Omental fat pad (tissue), 4 donors: ENCODE data around the gene CIAO3. TPM values are rescaled to one million over a fixed set of nuclear protein-coding genes. Genes with fewer than 3 reads are reported as not detected.

ENCODE experiments used
- ATAC-seq: fragments of 150-250 bp; one replicate; pipeline ENCODE4 v1.9.1; 2016; ENCODE audit warnings: mild to moderate bottlenecking, moderate library complexity; ENCODE audit not compliant: low FRiP score
- DNase-seq: peaks from one replicate; pipeline ENCODE4 v3.0.0-alpha.2; 2019; ENCODE audit warnings: low spot score
- CTCF ChIP-seq, 3 donors: fragments of 450-650 bp; IDR thresholded peaks; one replicate each; pipeline ENCODE4 v1.5.1; 2016 to 2017; ENCODE audit warnings: antibody characterized with exemption in 3 of 3, mild to moderate bottlenecking in 3 of 3, moderate library complexity in 2 of 3
- total RNA-seq, 4 donors: library from RNA; depleted of rRNA; stranded (reverse); fragments of >200 nt; gene quantifications; one replicate each; pipeline ENCODE4 v1.1.0, GENCODE V29; 2016

Gene CIAO3
- total RNA-seq, 4 donors from 2014 or later: 17.6 to 26.8 (median 22.1) TPM

DNA sequence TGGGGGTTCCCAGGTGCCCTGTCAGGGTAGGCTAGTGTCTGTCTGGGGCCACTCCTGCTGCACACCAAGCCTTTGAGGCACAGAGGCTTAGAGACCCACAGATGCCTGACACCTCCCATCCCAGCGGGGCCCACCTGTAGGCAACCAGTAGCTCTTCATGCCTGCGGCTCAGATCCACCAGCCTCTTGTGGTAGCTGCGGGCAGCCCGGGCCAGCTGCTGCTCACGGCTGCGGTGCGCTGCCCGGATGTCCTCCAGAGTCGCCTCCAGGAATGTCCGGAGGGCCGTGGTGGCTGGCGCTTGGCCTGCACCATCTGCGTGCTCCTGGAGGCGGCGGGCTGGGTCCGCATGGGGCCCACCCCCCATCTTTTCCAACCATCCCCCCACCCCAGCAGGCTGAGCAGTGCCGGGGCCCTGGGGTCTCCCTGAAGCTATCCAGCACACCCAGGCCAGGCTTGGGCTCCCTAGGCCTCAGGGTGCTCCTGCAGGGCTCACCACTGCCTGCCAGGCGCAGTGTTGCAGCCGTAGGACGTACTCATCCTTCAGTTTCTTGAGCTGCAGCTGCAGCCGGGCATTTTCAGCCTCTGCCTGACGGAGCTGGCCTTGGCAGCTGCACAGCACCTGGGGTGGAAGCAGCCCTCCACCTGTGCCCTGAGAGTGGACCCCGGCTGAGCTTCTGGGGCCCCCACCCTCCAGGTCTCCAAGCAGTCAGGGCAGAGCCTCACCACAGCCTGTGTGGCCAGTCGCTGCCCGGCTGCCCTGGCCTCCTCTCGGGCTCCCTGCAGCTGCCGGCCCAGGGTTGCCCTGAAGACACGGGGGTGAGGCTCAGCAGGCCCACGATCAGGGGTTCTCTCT, 16.4 kb downstream of the CIAO3 start:
- TF ChIP-seq CTCF (IDR thresholded peaks at IDR 0.05): no peak
- DNase-seq (no peak), ATAC-seq (no peak)

- ATAC-seq (no peak), DNase-seq (no peak)
- TF ChIP-seq CTCF (IDR thresholded peaks at IDR 0.05): no peak
Observed at GRCh38 chr16:723695-724094, 17.1 kb downstream of the CIAO3 start.

GRCh38 chr16:722835-723633, 17.8 kb downstream of the CIAO3 start:
- DNase-seq (no peak), ATAC-seq (no peak)
- no peak for TF ChIP-seq CTCF (IDR thresholded peaks at IDR 0.05)

- DNase-seq (no peak), ATAC-seq (no peak)
- no peak for TF ChIP-seq CTCF (IDR thresholded peaks at IDR 0.05)
Observed at GRCh38 chr16:721765-722540, 18.8 kb downstream of the CIAO3 start.

DNA sequence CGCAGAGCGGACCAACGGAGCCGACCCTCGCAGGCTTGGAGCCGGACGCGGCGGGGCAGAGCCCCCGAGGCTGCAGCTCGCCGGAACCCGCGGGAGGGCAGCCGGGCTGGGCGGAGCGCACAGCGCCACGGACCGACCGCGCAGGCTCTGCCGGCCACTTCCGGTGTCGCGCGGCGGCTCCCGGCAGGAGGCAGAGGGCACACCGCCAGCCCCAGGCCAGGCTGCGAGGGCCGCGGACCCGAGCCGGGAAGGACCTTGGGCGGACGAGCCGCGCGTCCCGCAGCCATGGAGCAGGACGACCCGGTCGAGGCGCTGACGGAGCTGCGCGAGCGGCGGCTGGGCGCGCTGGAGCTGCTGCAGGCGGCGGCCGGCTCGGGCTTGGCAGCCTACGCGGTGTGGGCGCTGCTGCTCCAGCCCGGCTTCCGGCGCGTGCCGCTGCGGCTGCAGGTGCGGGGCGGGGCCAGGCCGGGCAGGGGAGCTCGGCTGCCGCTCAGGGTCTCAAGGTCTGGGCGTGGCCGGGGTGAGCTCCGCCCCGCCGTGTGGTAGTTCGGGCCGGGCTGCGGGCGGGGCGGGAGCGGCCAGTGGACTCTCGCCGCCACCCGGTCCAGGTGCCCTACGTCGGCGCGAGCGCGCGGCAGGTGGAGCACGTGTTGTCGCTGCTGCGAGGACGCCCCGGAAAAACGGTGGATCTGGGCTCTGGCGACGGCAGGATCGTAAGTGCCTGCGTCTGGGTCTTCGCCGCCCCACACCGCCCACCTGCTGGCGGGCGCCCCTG, 19.6 kb downstream of the CIAO3 start, which contains the start of gene ANTKMT:
TSS of gene ANTKMT (plus strand) at position 157 of the 775 bp plus-strand sequence. CDS start at position 286, 129 bp downstream.
- DNase-seq (peak; percentile 40), ATAC-seq (peak; percentile 80)
- TF ChIP-seq CTCF (IDR thresholded peaks at IDR 0.05): no peak

DNA sequence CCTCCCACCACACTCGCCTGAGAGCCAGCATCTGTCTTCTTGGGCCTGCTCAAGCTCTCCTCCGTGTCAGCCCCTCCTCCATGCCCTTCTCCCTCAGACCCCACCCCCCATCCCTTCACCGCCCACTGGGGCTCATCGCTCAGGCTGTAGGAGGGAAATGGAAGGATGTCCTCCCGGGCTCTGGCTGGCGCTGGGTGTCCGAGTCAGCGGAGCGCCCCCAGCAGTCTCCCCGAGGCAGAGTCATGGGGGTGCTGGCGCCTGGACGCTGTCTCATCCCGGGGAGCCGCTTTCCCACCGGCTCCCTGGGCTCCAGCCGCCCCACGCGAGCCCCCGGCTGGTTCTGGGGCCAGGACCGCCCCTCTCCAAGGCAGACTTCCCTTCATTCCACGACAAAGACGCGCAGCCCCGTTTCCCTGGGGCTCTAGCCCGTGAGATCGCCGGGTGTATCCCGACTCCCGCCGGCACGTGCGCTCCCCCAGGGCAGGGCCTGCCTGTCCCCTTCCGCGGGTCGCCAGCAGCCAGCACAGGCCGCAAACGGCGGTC, 20.3 kb downstream of the CIAO3 start:
- no peak for TF ChIP-seq CTCF (IDR thresholded peaks at IDR 0.05)

More for the DNA sequence above, 20.3 kb downstream of the CIAO3 start:
- ATAC-seq: peak; percentile 15
- DNase-seq: no peak
